HUES6 (cell line): ENCODE data around the gene XAB2.
"Not testable (repeated sequence)": the region's sequence is repeated elsewhere in the genome, so short reads cannot be mapped to it uniquely, and the experiment has no call there.

Experiments used
- H3K27ac ChIP-seq: 2 replicates; pipeline ENCODE4 v1.7.0; 2013; ENCODE audit warnings: low read depth, mild to moderate bottlenecking, low read length, inconsistent platforms
- H3K27me3 ChIP-seq: 2 replicates; pipeline ENCODE4 v1.6.1; 2013; ENCODE audit warnings: low read length; ENCODE audit not compliant: control insufficient read depth, insufficient read depth
- H3K36me3 ChIP-seq: 2 replicates; pipeline ENCODE4 v1.6.1; 2013; ENCODE audit warnings: low read length; ENCODE audit not compliant: control insufficient read depth, insufficient read depth
- H3K4me1 ChIP-seq: 2 replicates; pipeline ENCODE4 v1.6.1; 2013; ENCODE audit warnings: low read length; ENCODE audit not compliant: control insufficient read depth, insufficient read depth
- H3K4me3 ChIP-seq: 2 replicates; pipeline ENCODE4 v1.5.1; 2013; ENCODE audit warnings: low read depth, low read length
- H3K9ac ChIP-seq: one replicate; pipeline ENCODE4 v1.6.1; 2013; ENCODE audit warnings: mild to moderate bottlenecking, low read length
- H3K9me3 ChIP-seq: 2 replicates; pipeline ENCODE4 v1.6.1; 2013; ENCODE audit warnings: low read depth, low read length; ENCODE audit not compliant: control insufficient read depth, insufficient read depth

Gene XAB2

GRCh38 chr19:7648265-7649014 lies 19.1 kb upstream of the XAB2 start:
- no peak overlapping the region for H3K4me3 ChIP-seq
- H3K27ac ChIP-seq: no peak overlapping the region
- no peaks in the 10 kb centered on the region for H3K9me3 ChIP-seq
- no peak overlapping the region for H3K9ac ChIP-seq
- peaks cover 13% of the 10 kb centered on the region for H3K36me3 ChIP-seq
- H3K27me3 ChIP-seq: peaks cover 26% of the 10 kb centered on the region
- H3K4me1 ChIP-seq: peaks cover 4% of the 10 kb centered on the region

GRCh38 chr19:7647156-7647555 lies 17.8 kb upstream of the XAB2 start:
- Histone ChIP-seq H3K4me1 (peaks cover under 1% of the 10 kb centered on the region), H3K27me3 (peaks cover 16% of the 10 kb centered on the region), H3K9me3 (no peaks in the 10 kb centered on the region), H3K27ac (no peak overlapping the region), H3K36me3 (peaks cover 15% of the 10 kb centered on the region), H3K4me3 (no peak overlapping the region), H3K9ac (no peak overlapping the region)

- Histone ChIP-seq H3K36me3 (peaks cover 15% of the 10 kb centered on the region), H3K9me3 (no peaks in the 10 kb centered on the region), H3K9ac (no peak overlapping the region), H3K4me3 (no peak overlapping the region), H3K27me3 (peaks cover 15% of the 10 kb centered on the region), H3K4me1 (no peaks in the 10 kb centered on the region), H3K27ac (no peak overlapping the region)
Measured at GRCh38 chr19:7646426-7646700, 17.0 kb upstream of the XAB2 start.

- H3K4me3 ChIP-seq: no peak overlapping the region
- no peaks in the 10 kb centered on the region for H3K9me3 ChIP-seq
- H3K27me3 ChIP-seq: peaks cover 9% of the 10 kb centered on the region
- H3K27ac ChIP-seq: no peak overlapping the region
- peaks cover 15% of the 10 kb centered on the region for H3K36me3 ChIP-seq
- no peak overlapping the region for H3K9ac ChIP-seq
- H3K4me1 ChIP-seq: no peaks in the 10 kb centered on the region
Measured at GRCh38 chr19:7645656-7646425, 16.5 kb upstream of the XAB2 start.

- Histone ChIP-seq H3K4me3 (no peak overlapping the region), H3K4me1 (no peaks in the 10 kb centered on the region), H3K9me3 (no peaks in the 10 kb centered on the region), H3K27ac (no peak overlapping the region), H3K36me3 (peaks cover 18% of the 10 kb centered on the region), H3K27me3 (peaks cover 3% of the 10 kb centered on the region; the same call in 1 of the 2 replicates), H3K9ac (no peak overlapping the region)
Measured at GRCh38 chr19:7645163-7645562, 15.8 kb upstream of the XAB2 start.

GRCh38 chr19:7644550-7644877 lies 15.2 kb upstream of the XAB2 start:
- Histone ChIP-seq H3K27ac (no peak overlapping the region), H3K27me3 (no peaks in the 10 kb centered on the region), H3K4me3 (no peak overlapping the region), H3K9me3 (no peaks in the 10 kb centered on the region; the same call in 1 of the 2 replicates), H3K36me3 (peaks cover 24% of the 10 kb centered on the region), H3K4me1 (no peaks in the 10 kb centered on the region), H3K9ac (no peak overlapping the region)

GRCh38 chr19:7643629-7644549 lies 14.5 kb upstream of the XAB2 start:
- H3K27ac ChIP-seq, H3K4me3 ChIP-seq, H3K4me1 ChIP-seq, H3K9ac ChIP-seq, H3K9me3 ChIP-seq, H3K27me3 ChIP-seq: not testable (repeated sequence)
- peaks cover 24% of the 10 kb centered on the region for H3K36me3 ChIP-seq

- H3K27me3 ChIP-seq: no peaks in the 10 kb centered on the region
- no peak overlapping the region for H3K27ac ChIP-seq
- no peak overlapping the region for H3K4me3 ChIP-seq
- no peaks in the 10 kb centered on the region; the same call in 1 of the 2 replicates for H3K9me3 ChIP-seq
- H3K9ac ChIP-seq: no peak overlapping the region
- H3K36me3 ChIP-seq: peaks cover 24% of the 10 kb centered on the region
- no peaks in the 10 kb centered on the region for H3K4me1 ChIP-seq
Measured at GRCh38 chr19:7643031-7643415, 13.7 kb upstream of the XAB2 start.

GRCh38 chr19:7642295-7643030 lies 13.1 kb upstream of the XAB2 start:
- H3K9ac ChIP-seq: no peak overlapping the region
- H3K36me3 ChIP-seq: peaks cover 24% of the 10 kb centered on the region
- H3K4me3 ChIP-seq: no peak overlapping the region
- H3K27ac ChIP-seq: no peak overlapping the region
- H3K4me1 ChIP-seq: no peaks in the 10 kb centered on the region; the same call in 1 of the 2 replicates
- H3K9me3 ChIP-seq: no peaks in the 10 kb centered on the region; the same call in 1 of the 2 replicates
- H3K27me3 ChIP-seq: no peaks in the 10 kb centered on the region

- peaks cover 21% of the 10 kb centered on the region for H3K36me3 ChIP-seq
- no peak overlapping the region for H3K27ac ChIP-seq
- H3K4me3 ChIP-seq: no peak overlapping the region
Measured at GRCh38 chr19:7641290-7642276, 12.2 kb upstream of the XAB2 start.

More at GRCh38 chr19:7641290-7642276, 12.2 kb upstream of the XAB2 start:
- H3K27me3 ChIP-seq: peaks cover 2% of the 10 kb centered on the region
- no peak overlapping the region for H3K9ac ChIP-seq
- peaks cover 1% of the 10 kb centered on the region for H3K4me1 ChIP-seq
- no peaks in the 10 kb centered on the region; the same call in 1 of the 2 replicates for H3K9me3 ChIP-seq
